GM19395 (cell line): Measurements from ENCODE around the gene ERN2.

Experiments used
- ATAC-seq: cut with Tn5 transposase; IDR thresholded peaks from one replicate; pipeline ENCODE4 v1.9.1; 2021; ENCODE audit warnings: mild to moderate bottlenecking, moderate library complexity; ENCODE audit not compliant: unreplicated experiment

Gene ERN2

DNA sequence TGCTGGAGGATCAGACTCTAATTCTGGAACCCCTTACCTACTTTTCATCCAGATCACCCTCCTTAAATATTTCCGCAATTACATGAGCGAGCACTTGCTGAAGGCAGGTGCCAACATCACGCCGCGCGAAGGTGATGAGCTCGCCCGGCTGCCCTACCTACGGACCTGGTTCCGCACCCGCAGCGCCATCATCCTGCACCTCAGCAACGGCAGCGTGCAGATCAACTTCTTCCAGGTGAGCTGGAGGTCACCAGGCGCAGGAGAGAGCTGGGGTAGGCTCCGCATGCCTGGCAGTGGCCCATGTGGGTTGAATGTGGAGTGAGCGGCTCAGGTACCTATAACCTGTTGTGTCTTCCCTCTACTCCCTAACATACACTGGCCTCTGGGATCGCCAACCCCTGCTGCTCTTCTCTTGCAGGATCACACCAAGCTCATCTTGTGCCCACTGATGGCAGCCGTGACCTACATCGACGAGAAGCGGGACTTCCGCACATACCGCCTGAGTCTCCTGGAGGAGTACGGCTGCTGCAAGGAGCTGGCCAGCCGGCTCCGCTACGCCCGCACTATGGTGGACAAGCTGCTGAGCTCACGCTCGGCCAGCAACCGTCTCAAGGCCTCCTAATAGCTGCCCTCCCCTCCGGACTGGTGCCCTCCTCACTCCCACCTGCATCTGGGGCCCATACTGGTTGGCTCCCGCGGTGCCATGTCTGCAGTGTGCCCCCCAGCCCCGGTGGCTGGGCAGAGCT, 23.4 kb downstream of the ERN2 start:
- ATAC-seq: no peak

DNA sequence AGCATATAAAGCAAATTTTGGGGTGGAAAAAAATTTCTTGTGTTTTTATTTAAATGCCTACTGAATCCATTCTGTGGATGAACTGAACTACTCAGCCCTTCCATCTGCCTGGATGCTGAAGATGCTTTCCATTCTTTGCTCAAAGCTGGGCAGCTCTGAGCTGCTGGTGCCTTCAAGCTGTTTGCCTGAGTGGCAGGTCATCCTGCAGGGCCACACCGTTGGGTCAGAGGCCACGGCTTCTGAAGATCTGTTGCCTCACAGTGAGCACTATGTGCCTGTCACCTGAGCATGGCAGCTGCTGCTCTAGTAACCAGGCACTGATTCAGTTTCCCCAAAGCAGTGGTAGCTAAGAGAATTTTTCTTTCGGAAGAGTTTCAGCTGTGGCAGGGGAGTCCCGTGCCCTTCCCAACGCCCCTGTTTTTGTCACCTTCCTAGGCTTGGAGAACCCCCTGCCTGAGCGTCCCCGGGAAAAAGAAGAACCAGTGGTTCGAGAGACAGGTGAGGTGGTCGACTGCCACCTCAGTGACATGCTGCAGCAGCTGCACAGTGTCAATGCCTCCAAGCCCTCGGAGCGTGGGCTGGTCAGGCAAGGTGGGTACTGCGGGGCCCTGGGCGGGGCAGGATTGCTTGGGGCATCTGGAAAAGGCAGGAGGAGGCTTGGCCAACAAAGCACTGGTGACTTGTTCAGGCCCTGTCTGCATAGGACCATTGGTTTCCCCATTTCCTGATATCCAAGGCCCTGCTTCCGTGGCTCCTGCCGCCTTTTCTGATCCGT, 25.8 kb downstream of the ERN2 start:
- no peak for ATAC-seq

DNA sequence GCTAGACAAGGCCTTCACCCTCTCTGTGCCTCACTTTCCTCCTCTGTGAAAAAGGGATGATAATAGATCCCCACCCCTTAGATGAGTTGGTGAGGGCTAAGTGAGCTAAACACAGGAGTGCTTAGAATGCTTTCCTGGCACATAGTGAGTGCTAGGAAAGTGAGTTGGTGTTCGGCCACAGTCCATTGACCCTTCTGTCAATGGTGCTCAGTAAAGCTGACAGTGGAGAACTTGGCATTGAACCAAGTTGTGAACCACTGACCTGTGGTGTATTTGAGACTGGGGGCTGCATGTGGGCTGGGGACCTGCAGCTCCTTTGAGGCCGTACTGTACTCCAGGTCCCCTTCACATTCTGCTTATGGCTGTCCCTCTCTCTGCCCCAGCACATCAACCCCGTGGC, 29.5 kb downstream of the ERN2 start:
- ATAC-seq: no peak

DNA sequence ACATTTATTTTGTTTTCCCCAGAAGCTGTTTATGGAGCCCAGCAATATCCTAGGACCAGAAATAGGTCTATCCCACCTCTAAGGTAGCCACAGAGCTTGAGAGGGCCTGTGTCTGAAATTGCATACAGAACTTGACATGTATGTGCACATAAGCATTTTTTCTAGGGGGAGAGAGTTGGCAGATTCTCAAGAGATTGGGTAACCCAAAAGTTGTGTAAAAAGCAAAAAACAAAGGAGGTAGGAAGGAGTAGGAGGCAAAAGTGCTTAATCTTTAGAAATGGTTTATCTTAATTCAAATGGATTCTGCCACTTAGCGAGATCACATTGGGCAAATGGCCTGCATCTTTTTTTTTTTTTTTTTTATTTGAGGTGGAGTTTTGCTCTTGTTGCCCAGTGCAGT, 30.8 kb downstream of the ERN2 start:
- no peak for ATAC-seq

DNA sequence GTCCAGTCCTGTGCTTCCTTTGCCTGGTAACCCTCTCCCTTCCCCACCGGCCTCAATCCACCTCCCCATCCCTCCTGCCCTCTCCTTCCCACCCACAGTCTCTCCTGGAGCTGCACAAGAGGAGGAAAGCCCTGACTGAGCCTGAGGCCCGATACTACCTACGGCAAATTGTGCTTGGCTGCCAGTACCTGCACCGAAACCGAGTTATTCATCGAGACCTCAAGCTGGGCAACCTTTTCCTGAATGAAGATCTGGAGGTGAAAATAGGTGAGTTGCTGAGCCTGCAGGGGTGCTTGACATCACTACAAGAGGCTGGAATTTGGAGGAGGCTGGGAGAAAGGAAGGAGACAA, 33.1 kb downstream of the ERN2 start:
- ATAC-seq: no peak

DNA sequence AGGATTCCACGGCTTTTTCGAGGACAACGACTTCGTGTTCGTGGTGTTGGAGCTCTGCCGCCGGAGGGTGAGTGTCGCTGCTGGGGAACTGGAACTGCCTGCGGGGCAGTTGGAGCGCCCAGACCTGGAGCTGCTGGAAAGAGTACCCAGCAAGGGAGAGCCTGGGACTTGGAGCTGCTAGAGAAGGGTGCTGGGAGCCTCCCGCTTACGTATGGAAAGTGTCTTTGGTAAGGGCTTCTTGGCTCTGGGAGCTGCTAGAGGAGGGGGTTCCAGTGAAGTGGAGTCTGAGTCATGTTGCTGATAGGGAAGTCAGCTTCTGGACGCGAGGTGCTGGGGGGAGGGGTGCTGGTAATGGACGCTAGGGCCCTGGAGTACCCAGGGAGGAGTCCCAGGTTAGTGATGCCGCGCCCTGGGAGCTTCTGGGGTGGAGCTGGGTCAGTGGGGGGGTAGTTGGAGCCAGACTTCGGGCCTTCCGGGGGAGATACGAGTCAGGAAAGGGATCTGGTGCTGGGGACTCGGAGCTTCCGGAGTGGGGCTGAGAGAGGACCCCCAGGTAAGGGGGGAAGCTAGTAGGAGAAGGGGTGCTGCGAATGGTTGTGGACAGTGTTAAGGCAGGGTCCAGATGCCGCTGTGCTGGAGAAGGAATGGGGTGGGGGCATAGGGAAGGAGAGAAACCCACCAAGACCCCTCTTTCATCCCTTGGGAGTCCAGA, 33.6 kb downstream of the ERN2 start:
- ATAC-seq: no peak

GRCh38 chr16:23678430-23679273, 34.4 kb downstream of the ERN2 start, which contains the start of gene PLK1:
Gene PLK1, plus strand, starts transcription at chr16:23678889. Its CDS starts 44 bp downstream, at chr16:23678933.
- peak; percentile 91 for ATAC-seq

DNA sequence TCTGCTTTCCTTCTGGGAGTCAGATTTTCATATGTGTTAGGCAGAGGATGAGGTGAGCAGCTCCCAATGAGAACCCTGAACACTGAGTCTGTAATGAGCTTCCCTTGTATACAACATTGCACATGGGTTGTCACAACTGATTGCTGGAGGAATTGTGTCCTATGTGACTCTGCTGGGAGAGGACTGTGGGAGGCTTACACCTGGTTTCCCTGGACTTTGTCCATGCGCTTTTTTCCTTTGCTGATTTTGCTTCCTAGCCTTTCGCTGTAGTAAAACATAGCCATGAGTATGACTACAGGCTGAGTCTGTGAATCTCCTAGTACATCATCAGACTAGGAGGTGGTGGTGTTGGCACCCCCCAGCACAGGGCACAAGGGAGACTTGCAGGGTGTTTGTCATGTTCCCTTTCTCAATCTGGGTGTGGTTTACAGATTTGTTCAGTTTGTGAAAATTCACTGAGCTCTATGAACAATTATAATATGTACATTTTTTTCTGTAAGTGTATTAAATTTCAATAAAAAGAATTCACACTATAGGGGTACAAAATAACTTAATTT, 36.0 kb downstream of the ERN2 start:
- ATAC-seq: no peak

DNA sequence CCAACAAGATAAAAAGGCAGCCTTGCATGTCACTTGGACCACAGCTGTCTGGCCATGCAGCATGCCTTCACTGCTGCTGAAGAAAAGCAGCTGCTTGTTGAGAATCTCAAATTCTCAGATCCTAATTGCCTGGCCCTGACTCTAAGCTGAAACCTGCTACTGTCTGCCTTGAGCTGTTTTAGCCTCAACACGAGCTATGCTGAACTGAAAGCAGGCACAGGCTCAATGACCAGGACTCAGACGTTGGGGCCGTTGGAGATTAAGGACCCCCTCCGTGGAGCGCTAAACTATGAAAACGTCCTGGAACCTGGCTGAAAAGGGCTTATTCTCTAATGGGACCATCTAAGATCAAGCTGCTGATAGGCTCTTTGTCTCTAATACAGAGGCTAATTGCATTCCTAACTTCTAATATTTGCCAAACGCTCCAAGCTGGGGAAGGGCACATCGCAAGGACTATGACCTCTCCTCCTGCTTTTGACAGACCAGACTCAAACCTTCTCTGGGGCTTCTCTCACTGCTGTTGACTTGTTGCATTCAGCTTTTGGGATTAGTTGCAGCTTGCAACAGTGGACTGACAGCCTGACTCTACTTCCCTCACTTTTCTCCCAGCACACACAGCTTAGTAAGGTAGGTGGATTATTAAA, 38.9 kb downstream of the ERN2 start:
- no peak for ATAC-seq

- peak; percentile 96 for ATAC-seq
Observed at GRCh38 chr16:23670137-23670776, 42.8 kb downstream of the ERN2 start.

DNA sequence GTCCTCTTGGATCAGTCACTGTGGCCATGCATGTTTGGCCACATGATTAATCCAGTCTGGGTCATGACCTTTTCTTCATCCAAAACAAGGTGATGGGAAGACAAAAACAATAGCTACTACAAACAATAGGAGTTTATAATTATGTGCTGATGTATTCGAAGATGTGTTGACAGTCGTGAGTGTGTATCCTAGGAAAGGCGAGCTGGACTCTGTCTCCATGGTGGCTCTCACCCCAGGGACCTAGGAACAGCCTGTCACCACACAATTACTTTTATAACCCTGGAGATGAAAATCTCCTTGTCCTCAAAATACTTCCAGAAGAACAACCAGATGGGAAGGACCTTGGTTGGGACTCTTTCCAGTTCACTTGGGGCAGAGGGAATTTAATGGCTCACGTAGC, 44.1 kb downstream of the ERN2 start:
- no peak for ATAC-seq

GRCh38 chr16:23668225-23668624, 44.8 kb downstream of the ERN2 start:
- ATAC-seq: no peak

GRCh38 chr16:23667355-23667659, 45.7 kb downstream of the ERN2 start:
- ATAC-seq: no peak

- ATAC-seq: no peak
Observed at GRCh38 chr16:23666571-23667354, 46.3 kb downstream of the ERN2 start.

- ATAC-seq: no peak
Observed at GRCh38 chr16:23663918-23664317, 49.1 kb downstream of the ERN2 start.

GRCh38 chr16:23651943-23652468, 61.0 kb downstream of the ERN2 start:
- ATAC-seq: peak; percentile 58

GRCh38 chr16:23650674-23651416, 62.2 kb downstream of the ERN2 start:
- no peak for ATAC-seq

- ATAC-seq: no peak
Observed at GRCh38 chr16:23642246-23642774, 70.7 kb downstream of the ERN2 start.
